Glutamatergic neuron (in vitro differentiated cells): ENCODE results near the gene CDK14. TPM values are rescaled to one million over a fixed set of nuclear protein-coding genes. Genes with fewer than 3 reads are reported as not detected.

Experiments
- DNase-seq: peaks from one replicate; pipeline ENCODE4 v3.0.0; 2022
- H3K27ac Mint-ChIP-seq: one replicate; pipeline ENCODE4 v1.8.0; 2020; ENCODE audit warnings: mild to moderate bottlenecking, mixed read lengths, inconsistent platforms; ENCODE audit not compliant: unreplicated experiment
- H3K27me3 Mint-ChIP-seq: one replicate; pipeline ENCODE4 v1.8.0; 2020; ENCODE audit warnings: mild to moderate bottlenecking, moderate library complexity, mixed read lengths, inconsistent platforms; ENCODE audit not compliant: unreplicated experiment
- H3K36me3 Mint-ChIP-seq: one replicate; pipeline ENCODE4 v1.8.0; 2020; ENCODE audit warnings: mild to moderate bottlenecking, mixed read lengths, inconsistent platforms; ENCODE audit not compliant: unreplicated experiment
- H3K4me1 Mint-ChIP-seq: one replicate; pipeline ENCODE4 v1.8.0; 2020; ENCODE audit warnings: mild to moderate bottlenecking, low read depth, mixed read lengths, inconsistent platforms; ENCODE audit not compliant: unreplicated experiment
- H3K4me3 Mint-ChIP-seq: one replicate; pipeline ENCODE4 v1.8.0; 2020; ENCODE audit warnings: mild to moderate bottlenecking, mixed read lengths, inconsistent platforms; ENCODE audit not compliant: unreplicated experiment
- H3K9me3 Mint-ChIP-seq: one replicate; pipeline ENCODE4 v1.8.0; 2020; ENCODE audit warnings: mild to moderate bottlenecking, moderate library complexity, mixed read lengths, inconsistent platforms; ENCODE audit not compliant: unreplicated experiment
- total RNA-seq: library from RNA; stranded (reverse); fragmentation: NEBNext Ultra II Directional; extraction: Animal tissue kit (Norgen Biotek cat#: 25700); gene quantifications from one replicate; pipeline ENCODE4 v1.2.1, GENCODE V29; 2021; ENCODE audit not compliant: unreplicated experiment
- TF ChIP-seq, protein P1 (sequence below): fragments of 200-600 bp; sonication (generic); IDR thresholded peaks from one replicate; pipeline ENCODE4 v1.5.0; 2021; ENCODE audit not compliant: partially characterized antibody, unreplicated experiment

Gene CDK14
- total RNA-seq, 1 donor from 2014 or later: 96.5 TPM

DNA sequence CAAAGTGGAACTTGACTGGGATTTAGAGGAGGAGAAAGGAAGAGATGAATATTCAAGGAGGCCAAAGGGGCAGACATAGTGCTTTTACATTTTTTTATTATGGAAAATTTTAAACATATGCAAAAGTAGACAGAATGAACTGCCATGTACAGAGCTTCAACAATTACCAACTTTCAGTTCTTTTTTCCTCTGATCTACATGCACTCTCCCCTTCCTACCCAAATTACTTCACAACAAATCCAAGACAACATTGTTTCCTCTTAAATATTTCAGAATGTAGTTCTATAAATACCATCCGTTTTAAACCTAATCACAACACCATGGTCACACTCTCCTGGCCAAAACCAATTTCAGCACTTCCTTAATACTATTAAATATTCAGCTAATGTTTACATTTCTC, 584.6 kb downstream of the CDK14 start:
- Mint-ChIP-seq H3K4me3 (no peak overlapping the region), H3K27me3 (no peaks in the 10 kb centered on the region), H3K36me3 (peaks cover 10% of the 10 kb centered on the region), H3K27ac (no peak overlapping the region), H3K4me1 (no peaks in the 10 kb centered on the region), H3K9me3 (peaks cover 5% of the 10 kb centered on the region)
- TF ChIP-seq, protein P1, sequence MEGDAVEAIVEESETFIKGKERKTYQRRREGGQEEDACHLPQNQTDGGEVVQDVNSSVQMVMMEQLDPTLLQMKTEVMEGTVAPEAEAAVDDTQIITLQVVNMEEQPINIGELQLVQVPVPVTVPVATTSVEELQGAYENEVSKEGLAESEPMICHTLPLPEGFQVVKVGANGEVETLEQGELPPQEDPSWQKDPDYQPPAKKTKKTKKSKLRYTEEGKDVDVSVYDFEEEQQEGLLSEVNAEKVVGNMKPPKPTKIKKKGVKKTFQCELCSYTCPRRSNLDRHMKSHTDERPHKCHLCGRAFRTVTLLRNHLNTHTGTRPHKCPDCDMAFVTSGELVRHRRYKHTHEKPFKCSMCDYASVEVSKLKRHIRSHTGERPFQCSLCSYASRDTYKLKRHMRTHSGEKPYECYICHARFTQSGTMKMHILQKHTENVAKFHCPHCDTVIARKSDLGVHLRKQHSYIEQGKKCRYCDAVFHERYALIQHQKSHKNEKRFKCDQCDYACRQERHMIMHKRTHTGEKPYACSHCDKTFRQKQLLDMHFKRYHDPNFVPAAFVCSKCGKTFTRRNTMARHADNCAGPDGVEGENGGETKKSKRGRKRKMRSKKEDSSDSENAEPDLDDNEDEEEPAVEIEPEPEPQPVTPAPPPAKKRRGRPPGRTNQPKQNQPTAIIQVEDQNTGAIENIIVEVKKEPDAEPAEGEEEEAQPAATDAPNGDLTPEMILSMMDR: no peak
- DNase-seq: no peak

DNA sequence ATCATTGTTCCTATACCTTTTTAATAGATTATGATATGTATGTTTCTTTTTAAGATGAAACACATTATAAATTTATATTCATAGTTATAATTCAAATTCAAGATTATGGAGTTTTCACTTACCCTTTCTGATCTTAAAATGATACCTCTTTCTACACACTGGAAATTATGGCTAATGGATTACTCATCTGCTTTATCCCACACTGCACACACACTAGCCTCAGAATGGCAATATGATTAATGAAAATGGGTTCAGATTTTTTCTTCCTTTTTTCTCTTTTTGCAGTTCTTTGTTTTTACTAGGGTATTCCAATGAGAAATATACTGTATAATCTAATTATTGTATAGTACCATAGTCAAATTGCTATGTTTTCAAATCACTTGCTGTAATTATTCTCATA, 585.8 kb downstream of the CDK14 start:
- Mint-ChIP-seq H3K36me3 (peaks cover 10% of the 10 kb centered on the region), H3K4me3 (no peak overlapping the region), H3K9me3 (peaks cover 5% of the 10 kb centered on the region), H3K27me3 (no peaks in the 10 kb centered on the region), H3K27ac (no peak overlapping the region), H3K4me1 (no peaks in the 10 kb centered on the region)
- TF ChIP-seq, protein P1: no peak
- no peak for DNase-seq

DNA sequence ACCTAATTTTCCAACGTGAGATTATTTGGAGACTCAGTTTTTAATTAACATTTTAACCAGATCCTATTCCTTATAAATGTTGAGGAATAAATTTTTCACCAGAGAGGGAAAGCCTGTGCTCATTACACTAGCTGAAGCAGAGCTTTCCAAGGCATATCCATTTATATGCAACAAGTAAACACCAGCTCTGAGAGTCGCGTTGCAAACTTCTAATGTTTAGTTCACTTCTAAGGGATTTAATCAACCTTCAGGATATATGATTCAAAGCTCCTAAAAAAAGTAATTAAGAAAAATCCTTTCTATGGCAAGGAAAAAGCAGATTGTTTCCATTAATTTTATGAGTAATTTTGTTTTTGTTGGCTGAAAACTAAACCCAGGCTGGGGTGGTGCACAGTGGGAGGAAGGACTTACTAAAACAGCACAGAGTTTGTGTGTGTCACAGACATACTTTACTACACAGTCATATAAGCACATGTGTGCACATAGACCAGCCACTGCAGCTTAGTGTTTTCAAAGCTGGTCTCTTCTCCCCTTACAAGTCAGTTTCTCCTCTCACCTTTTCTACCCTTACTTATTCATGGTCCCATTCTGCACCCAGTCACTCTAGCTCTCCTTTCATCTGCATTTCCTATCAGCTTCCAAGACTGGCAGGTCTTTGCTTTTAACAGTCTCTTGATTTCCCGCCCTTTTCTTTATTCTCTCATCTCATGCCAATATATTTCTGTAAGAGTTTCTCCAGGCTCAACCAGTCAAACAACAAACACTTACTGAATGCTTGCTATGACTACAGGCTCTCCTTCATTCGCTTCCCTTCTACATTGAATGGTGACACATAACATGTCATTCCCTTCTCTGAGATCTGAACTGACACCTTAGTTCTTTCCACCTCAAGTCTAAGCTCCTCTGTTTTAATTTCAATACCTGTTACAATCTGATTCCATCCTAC, 587.0 kb downstream of the CDK14 start:
- H3K4me3 Mint-ChIP-seq: no peak overlapping the region
- H3K9me3 Mint-ChIP-seq: peaks cover 5% of the 10 kb centered on the region
- H3K36me3 Mint-ChIP-seq: peaks cover 10% of the 10 kb centered on the region
- TF ChIP-seq, protein P1: no peak
- no peak overlapping the region for H3K27ac Mint-ChIP-seq
- H3K27me3 Mint-ChIP-seq: no peaks in the 10 kb centered on the region
- peaks cover 5% of the 10 kb centered on the region for H3K4me1 Mint-ChIP-seq
- DNase-seq: no peak

DNA sequence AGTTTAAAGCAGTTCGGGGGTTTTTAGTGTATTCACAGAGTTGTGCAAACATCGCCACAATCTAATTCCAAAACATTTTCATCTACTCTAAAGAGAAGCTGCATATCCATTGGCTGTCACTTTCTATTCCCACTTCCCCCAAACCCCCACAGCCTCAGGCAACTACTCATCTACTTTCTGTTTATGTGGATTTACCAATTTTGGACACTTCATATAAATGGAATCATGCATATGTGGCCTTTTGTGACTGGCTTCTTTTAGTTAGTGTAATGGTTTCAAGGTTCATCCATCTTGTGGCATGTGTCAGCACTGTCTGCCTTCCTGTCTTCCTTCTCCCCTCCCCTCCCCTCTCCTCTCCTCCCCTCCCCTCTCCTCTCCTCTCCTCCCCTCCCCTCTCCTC, 589.6 kb downstream of the CDK14 start:
- Mint-ChIP-seq H3K27ac (no peak overlapping the region), H3K4me1 (peaks cover 5% of the 10 kb centered on the region), H3K36me3 (peaks cover 6% of the 10 kb centered on the region), H3K27me3 (no peaks in the 10 kb centered on the region), H3K9me3 (peaks cover 5% of the 10 kb centered on the region), H3K4me3 (no peak overlapping the region)
- TF ChIP-seq, protein P1: no peak
- DNase-seq: no peak

DNA sequence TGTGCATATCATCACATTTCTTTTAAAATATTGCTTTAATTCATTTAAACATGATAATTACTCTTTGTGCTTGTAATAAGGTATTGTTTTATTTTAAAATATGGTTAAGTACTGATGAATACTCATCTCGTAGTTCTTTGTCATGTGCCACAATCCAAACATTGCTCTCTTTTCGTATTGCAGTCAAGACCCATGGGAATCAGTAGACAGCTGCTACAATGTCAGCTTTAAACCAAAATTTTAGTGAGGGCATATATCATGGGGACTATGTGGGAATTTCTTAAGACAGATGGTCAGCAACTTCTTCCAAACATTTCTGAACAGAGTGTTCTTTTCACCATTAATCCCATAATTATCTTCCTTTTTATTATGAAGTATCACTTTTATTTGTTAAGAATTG, 590.9 kb downstream of the CDK14 start:
- DNase-seq: no peak
- H3K27me3 Mint-ChIP-seq: no peaks in the 10 kb centered on the region
- no peaks in the 10 kb centered on the region for H3K9me3 Mint-ChIP-seq
- H3K4me1 Mint-ChIP-seq: peaks cover 5% of the 10 kb centered on the region
- no peak overlapping the region for H3K27ac Mint-ChIP-seq
- no peak overlapping the region for H3K4me3 Mint-ChIP-seq
- TF ChIP-seq, protein P1: no peak
- H3K36me3 Mint-ChIP-seq: no peaks in the 10 kb centered on the region
